LNCaP clone FGC (cell line): Measurements from ENCODE around the gene GPC1.
"Not testable (repeated sequence)": the region's sequence is repeated elsewhere in the genome, so short reads cannot be mapped to it uniquely, and the experiment has no call there.

Experiments
- DNase-seq: peaks from one replicate; pipeline ENCODE4 v3.0.0-alpha.2; 2011; ENCODE audit warnings: low read depth
- H3K4me3 ChIP-seq: 2 replicates; pipeline ENCODE4 v1.5.1; 2011; ENCODE audit warnings: mild to moderate bottlenecking, low read depth, low read length, control low read depth
- CTCF ChIP-seq: IDR thresholded peaks from 2 replicates; pipeline ENCODE4 v1.5.1; 2012; ENCODE audit warnings: mild to moderate bottlenecking; ENCODE audit not compliant: control insufficient read depth, insufficient read depth; ENCODE audit errors: extremely low read depth

The GPC1 gene

GRCh38 chr2:240435457-240435947, at the start of gene GPC1:
GPC1 (plus strand) TSS chr2:240435663; CDS start chr2:240435919, 256 bp downstream.
- TF ChIP-seq CTCF, result no peak
- peak within 1 kb of the TSS; percentile 49 for H3K4me3 ChIP-seq
- no peak for DNase-seq

- TF ChIP-seq CTCF, result no peak
- no peak for DNase-seq
- no peak overlapping the region for H3K4me3 ChIP-seq
Observed at GRCh38 chr2:240386326-240386725, 49.1 kb upstream of the GPC1 start.

GRCh38 chr2:240386743-240387142, 48.7 kb upstream of the GPC1 start:
- DNase-seq, H3K4me3 ChIP-seq: not testable (repeated sequence)

- H3K4me3 ChIP-seq, result no peak overlapping the region
- DNase-seq, result no peak
- no peak for TF ChIP-seq CTCF
Observed at GRCh38 chr2:240387325-240387668, 48.2 kb upstream of the GPC1 start.

GRCh38 chr2:240387669-240388358, 47.6 kb upstream of the GPC1 start:
- TF ChIP-seq CTCF, result no peak
- no peak overlapping the region for H3K4me3 ChIP-seq
- no peak for DNase-seq

- no peak for DNase-seq
- TF ChIP-seq CTCF, result no peak
- no peak overlapping the region for H3K4me3 ChIP-seq
Observed at GRCh38 chr2:240388471-240389301, 46.8 kb upstream of the GPC1 start.

GRCh38 chr2:240389302-240389805, 46.1 kb upstream of the GPC1 start:
- DNase-seq, result no peak
- no peak overlapping the region for H3K4me3 ChIP-seq

More at GRCh38 chr2:240389302-240389805, 46.1 kb upstream of the GPC1 start:
- TF ChIP-seq CTCF, result no peak
